Heart left ventricle (tissue), 13 donors: ENCODE results near the gene VDR.

Experiments used
- CTCF ChIP-seq, 12 donors: fragments of 200-600 bp; sonication (generic) in 4 of 12; IDR thresholded peaks; one replicate each; pipeline versions ENCODE4 v1.5.0 to v1.8.0; 2018 to 2022; ENCODE audit warnings: antibody characterized with exemption in 12 of 12, mild to moderate bottlenecking in 5 of 12
- POLR2A ChIP-seq, 2 donors: fragments of 450-650 bp; IDR thresholded peaks; one replicate each; pipeline ENCODE4 v1.6.1; 2017; ENCODE audit warnings: antibody characterized with exemption in 2 of 2, mild to moderate bottlenecking in 2 of 2, moderate library complexity in 2 of 2
- donor health status: ischemic (EF 13 %, LVEDD 7.1; RV severe dilation, severe dysfunction).
- donor health status: DM: no; HTN: yes; CAD: no.
- donor health status: DM: no; HTN: no; CAD: no.
- donor health status: ischemic (EF 25% LVEDD 6.9; RV normal size, moderate dysfunction).
- donor health status: ischemic (EF 25% LVEDD 5.7; RV mildly dilated, moderate dysfunction).
- donor health status: ischemic (EF 35%, LVEDD 5.7; RV mildly dilated, moderate dysfunction).
- donor health status: nonischemic (EF 11% LVEDD 7.7; RV severe dilation, severe dysfunction).
- donor health status: DM: yes; HTN: yes; CAD: no.
- donor health status: PGD.
- donor health status: ischemic (EF 29% LVEDD 5.4; RV normal size, mild dysfunction).
- donor health status: nonischemic (EF 23%, LVEDD 6.1; RV moderate dilation, normal function).

- TF ChIP-seq CTCF (IDR thresholded peaks at IDR 0.05) (no peak), POLR2A (IDR thresholded peaks at IDR 0.05) (no peak)
Observed at GRCh38 chr12:47885012-47885501, 19.7 kb downstream of the VDR start.
